ENCODE results near the gene KDM2B.

KDM2B gene

GRCh38 chr12:121438905-121439304 lies 141.9 kb downstream of the KDM2B start:
- Histone ChIP-seq H3K36me3 (peaks cover 94 to 100% (median 100%) of the 10 kb centered on the region in 11 experiments), H3K9me3 (replicated peaks in 1 of 11) (peaks cover 7 to 54% (median 44%) of the 10 kb centered on the region in 11 experiments), H3K9ac (no peak overlapping the region), H3K27ac (no peak overlapping the region), H3K4me1 (peaks cover under 1 to 17% (median 3%) of the 10 kb centered on the region in 10 experiments; a peak in 18 of 20 replicates), H3K4me2 (no peak overlapping the region), H3K27me3 (no peaks in the 10 kb centered on the region), H3K4me3 (no peak overlapping the region), H4K20me1 (peaks cover 5 to 51% (median 18%) of the 10 kb centered on the region in 11 experiments; a peak in 20 of 22 replicates)
- no peak for TF ChIP-seq Cebpa-rat (IDR thresholded peaks at IDR 0.05)

DNA sequence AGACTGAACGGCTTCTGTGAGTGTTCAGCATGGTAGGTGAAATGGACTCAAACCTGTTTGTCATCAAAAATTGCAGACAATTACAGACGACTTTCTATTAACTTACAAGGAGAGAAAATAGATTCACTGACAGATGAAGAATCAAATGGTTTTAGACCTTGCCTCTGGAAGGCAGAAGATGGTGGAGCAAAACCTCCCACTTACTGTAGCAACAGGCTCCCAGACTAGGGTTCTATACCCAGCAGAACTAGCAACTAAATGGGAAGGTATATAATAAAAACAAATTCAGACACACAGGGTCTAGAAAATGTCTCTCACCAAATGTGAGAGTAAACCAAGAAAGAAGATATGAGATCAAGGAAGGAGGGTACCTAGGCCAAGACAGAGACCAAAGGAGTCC lies 144.1 kb downstream of the KDM2B start:
- no peak for TF ChIP-seq Cebpa-rat (IDR thresholded peaks at IDR 0.05)
- Histone ChIP-seq H4K20me1 (peaks cover 0 to 48% (median 13%) of the 10 kb centered on the region in 11 experiments; a peak in 12 of 22 replicates), H3K9me3 (replicated peaks in 1 of 11) (peaks cover 7 to 55% (median 44%) of the 10 kb centered on the region in 11 experiments), H3K4me1 (peaks cover 14 to 24% (median 17%) of the 10 kb centered on the region in 10 experiments), H3K36me3 (peaks cover 98 to 100% (median 100%) of the 10 kb centered on the region in 11 experiments), H3K4me2 (peak overlapping the region in 1 of 11 experiments; percentile 23; a peak in 1 of 22 replicates), H3K27ac (no peak overlapping the region), H3K4me3 (0 out of 20 replicates have a peak overlapping the region, but pooled peaks of 1 of the 10 experiments have one; percentile 30), H3K27me3 (no peaks in the 10 kb centered on the region), H3K9ac (no peak overlapping the region)

GRCh38 chr12:121432740-121433480 lies 147.9 kb downstream of the KDM2B start:
- no peak for TF ChIP-seq Cebpa-rat (IDR thresholded peaks at IDR 0.05)
- Histone ChIP-seq H3K9ac (peak overlapping the region in 5 of 11 experiments; percentile 24 to 50 (median 43); a peak in 10 of 22 replicates), H3K27ac (peak overlapping the region in 9 of 11 experiments; percentile 21 to 73 (median 65); a peak in 17 of 22 replicates), H3K27me3 (no peaks in the 10 kb centered on the region), H4K20me1 (peaks cover 0 to 40% (median 10%) of the 10 kb centered on the region in 11 experiments; a peak in 11 of 22 replicates), H3K36me3 (peaks cover 98 to 100% (median 100%) of the 10 kb centered on the region in 11 experiments), H3K9me3 (replicated peaks in 1 of 11) (peaks cover 7 to 23% (median 18%) of the 10 kb centered on the region in 11 experiments), H3K4me2 (peak overlapping the region; percentile 22 to 57 (median 33); a peak in 19 of 22 replicates), H3K4me3 (no peak overlapping the region), H3K4me1 (peaks cover 16 to 34% (median 25%) of the 10 kb centered on the region in 10 experiments)

GRCh38 chr12:121430833-121431415 lies 149.9 kb downstream of the KDM2B start:
- no peaks in the 10 kb centered on the region for H3K27me3 ChIP-seq
- no peak for TF ChIP-seq Cebpa-rat (IDR thresholded peaks at IDR 0.05)
- H3K27ac ChIP-seq = peak overlapping the region in 3 of 11 experiments; percentile 30 to 93 (median 92); a peak in 3 of 22 replicates
- H3K9ac ChIP-seq = no peak overlapping the region
- H3K36me3 ChIP-seq = peaks cover 99 to 100% (median 100%) of the 10 kb centered on the region in 11 experiments
- no peak overlapping the region for H3K4me2 ChIP-seq
- H4K20me1 ChIP-seq = peaks cover 0 to 40% (median 10%) of the 10 kb centered on the region in 11 experiments; a peak in 11 of 22 replicates
- peaks cover 32 to 54% (median 41%) of the 10 kb centered on the region in 10 experiments for H3K4me1 ChIP-seq
- H3K4me3 ChIP-seq = no peak overlapping the region
- H3K9me3 ChIP-seq (replicated peaks in 1 of 11) = peaks cover 0 to 9% (median 0%) of the 10 kb centered on the region in 11 experiments; a peak in 6 of 22 replicates

DNA sequence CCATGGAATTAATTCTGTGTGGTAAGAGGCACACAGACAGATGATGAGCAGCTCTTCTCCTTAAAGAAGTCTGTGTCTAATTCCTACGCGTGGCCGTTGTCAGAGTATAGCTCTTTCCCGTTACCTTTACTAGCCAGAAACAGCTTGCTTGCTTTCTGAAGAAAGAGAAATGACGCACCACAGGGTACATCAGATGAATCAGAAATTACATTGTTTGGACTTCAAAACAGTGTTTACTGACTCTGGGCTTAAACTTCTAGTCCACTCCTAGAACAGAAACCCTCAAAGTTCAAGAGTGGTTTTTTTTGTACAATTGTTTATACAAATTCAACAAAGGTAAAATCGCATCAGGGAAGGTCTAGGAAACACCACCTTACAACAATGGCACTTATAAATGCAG lies 151.9 kb downstream of the KDM2B start:
- H3K9ac ChIP-seq = no peak overlapping the region; a peak in 2 of 22 replicates
- H3K4me2 ChIP-seq = peak overlapping the region in 1 of 11 experiments; percentile 66; a peak in 1 of 22 replicates
- H3K4me1 ChIP-seq = peaks cover 47 to 69% (median 58%) of the 10 kb centered on the region in 10 experiments
- no peaks in the 10 kb centered on the region for H3K27me3 ChIP-seq
- no peak overlapping the region for H3K4me3 ChIP-seq
- no peak for TF ChIP-seq Cebpa-rat (IDR thresholded peaks at IDR 0.05)
- peak overlapping the region in 9 of 11 experiments; percentile 89 to 94 (median 92); a peak in 15 of 22 replicates for H3K27ac ChIP-seq
- peaks cover 0 to 26% (median 7%) of the 10 kb centered on the region in 11 experiments; a peak in 11 of 22 replicates for H4K20me1 ChIP-seq
- H3K9me3 ChIP-seq (replicated peaks in 1 of 11) = peaks cover 0 to 25% (median 8%) of the 10 kb centered on the region in 11 experiments; a peak in 15 of 22 replicates
- peaks cover 91 to 99% (median 96%) of the 10 kb centered on the region in 11 experiments for H3K36me3 ChIP-seq

- H3K4me3 ChIP-seq = no peak overlapping the region
Observed at GRCh38 chr12:121427556-121428050, 153.2 kb downstream of the KDM2B start.

DNA sequence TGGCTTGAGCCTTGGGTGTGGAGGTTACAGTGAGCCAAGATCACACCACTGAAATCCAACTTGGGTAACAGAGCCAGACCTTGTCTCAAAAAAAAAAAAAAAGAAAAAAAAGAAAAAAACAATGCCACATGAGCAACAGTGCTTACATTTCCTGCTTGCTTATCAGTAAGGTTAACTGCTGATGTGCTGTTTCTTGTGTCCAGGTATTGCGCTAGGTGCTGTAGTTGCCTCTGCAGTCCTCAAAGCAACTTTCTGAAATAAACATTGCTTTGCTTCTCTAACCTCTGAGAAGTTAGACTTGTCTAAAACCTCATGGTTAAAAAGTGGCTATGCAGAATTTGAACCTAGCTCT lies 156.2 kb downstream of the KDM2B start:
- Histone ChIP-seq H3K27me3 (no peaks in the 10 kb centered on the region), H3K4me1 (peaks cover 34 to 73% (median 54%) of the 10 kb centered on the region in 10 experiments), H3K9me3 (replicated peaks in 1 of 11) (peaks cover 0 to 35% (median 8%) of the 10 kb centered on the region in 11 experiments; a peak in 15 of 22 replicates), H3K27ac (peak overlapping the region; percentile 69 to 94 (median 92)), H4K20me1 (peaks cover 0 to 6% (median 0%) of the 10 kb centered on the region in 11 experiments; a peak in 1 of 22 replicates), H3K4me3 (peak overlapping the region in 1 of 10 experiments; percentile 42; a peak in 2 of 20 replicates), H3K9ac (peak overlapping the region in 10 of 11 experiments; percentile 42 to 79 (median 74); a peak in 19 of 22 replicates), H3K36me3 (peaks cover 91 to 99% (median 96%) of the 10 kb centered on the region in 11 experiments), H3K4me2 (peak overlapping the region in 10 of 11 experiments; percentile 25 to 74 (median 60); a peak in 17 of 22 replicates)
- TF ChIP-seq Cebpa-rat (IDR thresholded peaks at IDR 0.05) = no peak

More at GRCh38 chr12:121427556-121428050, 153.2 kb downstream of the KDM2B start:
- H3K27me3 ChIP-seq = no peaks in the 10 kb centered on the region
- H4K20me1 ChIP-seq = peaks cover 0 to 17% (median 0%) of the 10 kb centered on the region in 11 experiments; a peak in 8 of 22 replicates
- peaks cover 35 to 67% (median 56%) of the 10 kb centered on the region in 10 experiments for H3K4me1 ChIP-seq
- H3K4me2 ChIP-seq = peak overlapping the region in 9 of 11 experiments; percentile 50 to 74 (median 66); a peak in 17 of 22 replicates
- H3K9me3 ChIP-seq (replicated peaks in 1 of 11) = peaks cover 0 to 31% (median 8%) of the 10 kb centered on the region in 11 experiments; a peak in 15 of 22 replicates
- H3K27ac ChIP-seq = peak overlapping the region in 10 of 11 experiments; percentile 75 to 94 (median 92); a peak in 21 of 22 replicates
- peaks cover 91 to 99% (median 96%) of the 10 kb centered on the region in 11 experiments for H3K36me3 ChIP-seq
- no peak for TF ChIP-seq Cebpa-rat (IDR thresholded peaks at IDR 0.05)
- H3K9ac ChIP-seq = peak overlapping the region in 6 of 11 experiments; percentile 26 to 79 (median 76); a peak in 7 of 22 replicates
